GM21619 (cell line): ENCODE data around the gene ZNF519.
"Not testable (repeated sequence)": the region's sequence is repeated elsewhere in the genome, so short reads cannot be mapped to it uniquely, and the experiment has no call there.

ENCODE experiments used
- ATAC-seq: cut with Tn5 transposase; IDR thresholded peaks from one replicate; pipeline ENCODE4 v1.9.1; 2021; ENCODE audit not compliant: unreplicated experiment

ZNF519 gene

GRCh38 chr18:14132271-14132700, at the start of gene ZNF519:
Gene ZNF519 (minus strand): TSS chr18:14132435. CDS start chr18:14132277, 158 bp downstream.
- peak; percentile 100 for ATAC-seq

GRCh38 chr18:14179306-14179705, 47.1 kb upstream of the ZNF519 start:
- no peak for ATAC-seq

DNA sequence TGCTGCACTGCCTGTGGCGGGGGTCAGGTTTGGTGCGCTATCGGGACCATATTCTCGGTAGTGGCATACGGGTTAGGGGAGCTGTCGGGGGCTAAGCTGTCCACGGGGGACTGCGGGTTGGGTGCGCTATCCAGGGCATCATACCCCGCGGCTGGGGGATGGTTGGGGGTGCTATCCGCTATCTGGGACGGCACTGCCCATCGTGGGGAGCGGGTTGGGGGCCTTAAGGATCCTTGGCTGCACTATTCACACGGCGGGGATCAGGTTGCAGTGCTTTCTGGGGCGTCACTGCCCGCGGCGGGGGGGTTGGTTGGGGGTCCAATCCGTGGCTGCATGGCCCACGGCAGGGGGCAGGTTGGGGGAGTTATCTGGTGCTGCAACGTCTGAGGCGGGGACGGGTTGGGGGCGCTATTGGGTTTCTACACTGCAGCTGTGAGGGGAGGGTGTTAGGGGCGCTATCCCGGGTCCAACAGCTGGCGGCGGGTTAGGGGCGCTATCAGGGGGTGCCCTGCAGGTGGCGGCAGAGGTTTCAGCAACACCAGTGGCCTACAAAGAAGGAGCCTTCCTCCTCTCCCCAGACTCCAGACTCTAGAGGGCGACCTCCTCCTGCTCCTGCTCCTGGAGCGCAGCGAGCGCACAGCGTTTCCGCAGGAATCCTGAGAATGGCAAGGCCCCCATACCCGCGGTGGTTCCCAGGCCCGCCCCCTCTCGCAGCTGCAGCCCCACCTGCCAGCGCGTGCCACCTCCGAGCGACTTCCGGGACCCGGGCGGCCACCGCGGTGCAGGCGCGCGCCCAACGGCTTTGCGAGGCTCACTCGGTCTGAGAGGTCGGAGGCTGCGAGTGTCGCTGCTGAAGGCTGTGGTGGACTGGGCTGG, 46.3 kb upstream of the ZNF519 start:
- peak; percentile 94 for ATAC-seq

DNA sequence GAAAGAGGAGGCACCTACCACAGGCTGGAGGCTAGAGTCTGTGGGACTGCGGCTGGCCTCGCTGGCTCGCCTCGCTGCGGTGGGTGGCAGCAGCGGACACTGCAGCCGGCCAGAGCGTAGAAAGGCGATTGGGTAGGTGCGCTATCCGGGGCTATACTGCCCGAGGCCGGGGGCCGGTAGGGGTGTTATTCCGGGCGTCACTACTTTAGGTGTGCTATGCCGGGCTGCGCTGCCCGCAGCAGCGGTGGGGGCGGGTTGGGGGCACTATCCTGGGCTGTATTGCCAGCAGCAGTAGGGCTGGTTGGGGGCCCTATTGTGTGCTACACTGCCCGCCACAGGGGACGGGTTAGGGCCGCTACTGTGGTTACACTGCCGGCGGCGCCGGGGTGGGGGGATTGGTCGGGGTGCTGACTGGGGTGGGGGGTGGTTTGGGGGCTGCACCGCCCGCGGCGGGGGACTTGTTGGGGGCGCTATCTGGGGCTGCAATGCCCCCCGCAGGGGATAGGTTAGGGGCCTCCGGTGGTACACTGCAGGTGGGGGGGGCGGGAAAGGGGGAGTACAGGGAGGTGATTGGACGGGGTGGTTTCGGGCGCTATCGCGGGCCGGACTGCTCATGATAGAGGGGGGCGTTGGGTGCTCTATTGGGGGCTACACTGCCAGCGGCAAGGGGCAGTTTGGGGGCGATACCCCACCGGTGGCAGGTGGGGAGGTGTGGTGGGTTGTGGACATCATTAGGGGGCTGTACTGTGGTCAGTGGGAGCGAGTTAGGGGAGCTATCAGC, 45.5 kb upstream of the ZNF519 start:
- ATAC-seq, result not testable (repeated sequence)

DNA sequence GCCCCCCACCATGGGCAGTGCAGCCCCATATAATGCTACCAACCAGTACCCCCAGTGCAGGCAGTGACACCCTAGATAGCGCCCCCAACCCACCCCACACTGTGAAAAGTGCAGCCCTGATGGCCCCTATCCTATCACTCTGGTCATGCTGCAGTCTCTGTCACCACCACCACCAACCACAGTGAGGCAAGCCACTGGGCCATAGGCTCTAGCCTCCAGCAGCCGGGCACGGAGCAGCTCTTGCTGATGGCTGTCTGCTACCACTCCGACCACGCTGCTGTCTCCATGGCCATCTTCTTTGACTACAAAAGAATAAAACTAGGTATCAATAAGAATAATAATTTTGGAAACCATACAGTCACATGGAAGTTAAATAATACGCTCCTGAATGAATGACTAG, 43.2 kb upstream of the ZNF519 start:
- ATAC-seq, result not testable (repeated sequence)

GRCh38 chr18:14174706-14175085, 42.5 kb upstream of the ZNF519 start:
- ATAC-seq, result no peak

- not testable (repeated sequence) for ATAC-seq
Measured at GRCh38 chr18:14174002-14174705, 41.9 kb upstream of the ZNF519 start.

- ATAC-seq, result not testable (repeated sequence)
Measured at GRCh38 chr18:14173116-14173951, 41.1 kb upstream of the ZNF519 start.

DNA sequence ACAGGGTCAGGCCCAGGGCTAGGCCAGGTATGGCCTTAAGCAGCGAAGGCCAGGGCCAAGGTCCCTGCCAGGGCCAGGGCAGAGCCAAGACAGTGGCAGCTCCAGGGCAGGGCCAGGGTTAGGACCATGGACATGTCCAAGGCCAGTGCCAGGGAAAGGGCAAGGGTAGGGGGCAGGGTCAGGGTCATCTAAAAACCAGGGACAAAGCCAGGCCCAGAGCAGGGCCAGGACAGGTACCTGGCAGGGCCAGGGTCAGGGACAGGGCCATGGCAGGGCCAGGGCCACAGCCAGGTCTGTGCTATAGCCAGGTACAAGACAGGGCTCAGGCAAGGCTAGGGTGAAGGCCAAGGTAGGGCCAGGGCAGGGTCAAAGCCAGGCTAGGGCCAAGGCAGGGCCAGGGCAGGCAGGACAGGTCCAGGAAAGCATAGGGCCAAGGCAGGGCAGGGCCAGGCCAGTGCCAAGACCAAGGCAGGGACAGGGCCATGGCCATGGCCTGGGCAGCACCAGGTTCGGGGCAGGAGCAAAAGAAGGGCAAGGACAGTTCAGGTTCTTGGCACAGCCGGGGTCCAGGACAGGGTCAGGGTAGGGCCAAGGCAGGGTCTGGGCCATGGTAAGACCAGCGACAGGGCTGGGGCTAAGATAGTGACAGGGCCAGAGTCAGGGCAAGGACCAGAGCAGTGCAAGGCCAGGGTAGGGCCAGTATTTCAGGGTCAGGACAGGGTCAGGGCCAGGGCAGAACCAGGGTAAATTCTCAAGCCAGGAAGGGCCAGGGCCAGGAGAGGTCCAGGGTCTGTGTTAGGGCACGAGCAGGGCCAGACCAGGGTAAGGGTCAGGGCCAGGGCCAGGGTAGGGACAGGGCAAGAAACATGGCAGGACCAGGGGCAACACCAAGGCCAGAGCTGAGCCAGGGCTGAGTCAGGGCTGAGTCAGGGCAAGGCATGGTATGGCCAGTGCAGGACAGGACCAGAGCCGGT, 40.2 kb upstream of the ZNF519 start:
- ATAC-seq, result not testable (repeated sequence)

- ATAC-seq, result not testable (repeated sequence)
Measured at GRCh38 chr18:14171301-14172141, 39.3 kb upstream of the ZNF519 start.

DNA sequence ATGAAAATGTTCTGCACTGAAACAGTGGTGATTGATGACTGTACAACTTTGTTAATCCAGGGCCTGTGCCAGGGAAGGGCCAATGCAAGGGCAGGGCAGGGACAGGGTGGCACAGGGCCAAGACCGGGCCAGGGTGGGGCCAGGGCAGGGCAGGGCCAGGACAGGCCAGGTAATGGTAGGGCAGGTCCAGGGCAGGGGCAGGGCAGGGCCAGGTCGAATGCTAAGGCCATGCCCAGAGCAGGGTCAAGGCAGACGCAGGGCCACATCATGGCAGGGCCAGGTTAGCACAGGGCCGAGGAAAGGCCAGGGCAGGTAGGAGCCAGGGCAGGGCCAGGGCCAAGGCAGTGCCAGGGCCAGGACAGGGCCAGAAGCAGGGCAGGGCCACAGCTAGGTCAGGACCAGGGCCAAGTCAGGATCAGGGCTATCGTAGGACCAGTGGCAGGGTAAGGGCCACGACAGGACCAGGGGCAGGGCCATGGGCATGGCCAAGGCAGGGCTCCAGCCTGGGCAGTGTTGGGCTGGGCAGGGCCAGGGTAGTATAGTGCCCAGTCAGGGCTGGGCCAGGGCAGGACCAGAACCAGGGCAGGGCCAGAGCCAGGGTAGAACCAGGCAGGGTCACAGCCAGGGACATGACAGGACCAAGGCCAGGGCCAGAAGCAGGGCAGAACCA, 38.3 kb upstream of the ZNF519 start:
- ATAC-seq, result not testable (repeated sequence)

- ATAC-seq, result not testable (repeated sequence)
Measured at GRCh38 chr18:14162915-14163314, 30.7 kb upstream of the ZNF519 start.

GRCh38 chr18:14151564-14152113, 19.4 kb upstream of the ZNF519 start:
- not testable (repeated sequence) for ATAC-seq

DNA sequence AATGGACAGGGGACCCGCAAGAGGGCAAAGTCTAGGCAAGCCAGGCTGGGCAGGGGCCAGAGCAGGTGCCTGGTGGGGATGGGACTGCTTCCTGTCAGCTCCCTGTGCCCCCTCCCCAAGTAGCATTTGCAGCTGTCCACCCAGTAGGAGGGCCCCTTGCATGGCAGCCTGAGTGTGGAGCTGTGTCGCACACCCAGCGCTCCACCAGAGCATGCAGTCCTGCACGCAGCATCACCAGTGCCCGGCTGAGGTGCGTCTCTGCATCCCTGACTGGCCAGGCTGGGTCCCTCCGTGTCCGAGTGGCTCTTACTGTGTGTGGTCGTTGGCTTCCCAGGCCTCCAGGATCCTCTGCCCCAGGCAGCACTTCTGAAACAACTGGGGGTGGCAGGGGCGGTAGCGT, 18.5 kb upstream of the ZNF519 start:
- ATAC-seq, result not testable (repeated sequence)

GRCh38 chr18:14149916-14150420, 17.7 kb upstream of the ZNF519 start:
- ATAC-seq, result not testable (repeated sequence)

- not testable (repeated sequence) for ATAC-seq
Measured at GRCh38 chr18:14149121-14149850, 17.1 kb upstream of the ZNF519 start.
